CD4-positive, alpha-beta T cell treated with Interleukin-17A for 1 hour (primary cell): ENCODE data around the gene ZNF618.
"Not testable (repeated sequence)": the region's sequence is repeated elsewhere in the genome, so short reads cannot be mapped to it uniquely, and the experiment has no call there.

Experiments used
- DNase-seq: peaks from one replicate; pipeline ENCODE4 v3.0.0-alpha.2; 2020

Gene ZNF618

GRCh38 chr9:113990975-113991471, 114.9 kb downstream of the ZNF618 start:
- DNase-seq, result no peak

GRCh38 chr9:113991714-113992113, 115.6 kb downstream of the ZNF618 start:
- no peak for DNase-seq

GRCh38 chr9:113992276-113992951, 116.3 kb downstream of the ZNF618 start:
- DNase-seq, result no peak

- DNase-seq, result no peak
Observed at GRCh38 chr9:113992994-113993393, 116.9 kb downstream of the ZNF618 start.

GRCh38 chr9:113993838-113994540, 117.9 kb downstream of the ZNF618 start:
- DNase-seq, result no peak

- no peak for DNase-seq
Observed at GRCh38 chr9:113995401-113995800, 119.3 kb downstream of the ZNF618 start.

- no peak for DNase-seq
Observed at GRCh38 chr9:113995963-113996362, 119.9 kb downstream of the ZNF618 start.

- DNase-seq, result no peak
Observed at GRCh38 chr9:113996531-113997001, 120.5 kb downstream of the ZNF618 start.

- not testable (repeated sequence) for DNase-seq
Observed at GRCh38 chr9:113997064-113997463, 121.0 kb downstream of the ZNF618 start.

- no peak for DNase-seq
Observed at GRCh38 chr9:113997610-113998009, 121.5 kb downstream of the ZNF618 start.

GRCh38 chr9:113998114-113998513, 122.0 kb downstream of the ZNF618 start:
- DNase-seq, result no peak

GRCh38 chr9:113998525-113999255, 122.6 kb downstream of the ZNF618 start:
- DNase-seq, result no peak

- DNase-seq, result no peak
Observed at GRCh38 chr9:113999256-114000062, 123.3 kb downstream of the ZNF618 start.

GRCh38 chr9:114000063-114000454, 124.0 kb downstream of the ZNF618 start:
- no peak for DNase-seq

- no peak for DNase-seq
Observed at GRCh38 chr9:114000671-114001409, 124.7 kb downstream of the ZNF618 start.

GRCh38 chr9:114001410-114001685, 125.2 kb downstream of the ZNF618 start:
- DNase-seq, result no peak

- no peak for DNase-seq
Observed at GRCh38 chr9:114001794-114002261, 125.7 kb downstream of the ZNF618 start.

- DNase-seq, result no peak
Observed at GRCh38 chr9:114002271-114002985, 126.3 kb downstream of the ZNF618 start.

GRCh38 chr9:114002986-114003350, 126.9 kb downstream of the ZNF618 start:
- DNase-seq, result no peak

- no peak for DNase-seq
Observed at GRCh38 chr9:114003351-114003750, 127.2 kb downstream of the ZNF618 start.

- no peak for DNase-seq
Observed at GRCh38 chr9:114003758-114004157, 127.6 kb downstream of the ZNF618 start.
